Measurements from ENCODE around the gene STK11IP.
"Not testable (repeated sequence)": the region's sequence is repeated elsewhere in the genome, so short reads cannot be mapped to it uniquely, and the experiment has no call there.

The STK11IP gene

DNA sequence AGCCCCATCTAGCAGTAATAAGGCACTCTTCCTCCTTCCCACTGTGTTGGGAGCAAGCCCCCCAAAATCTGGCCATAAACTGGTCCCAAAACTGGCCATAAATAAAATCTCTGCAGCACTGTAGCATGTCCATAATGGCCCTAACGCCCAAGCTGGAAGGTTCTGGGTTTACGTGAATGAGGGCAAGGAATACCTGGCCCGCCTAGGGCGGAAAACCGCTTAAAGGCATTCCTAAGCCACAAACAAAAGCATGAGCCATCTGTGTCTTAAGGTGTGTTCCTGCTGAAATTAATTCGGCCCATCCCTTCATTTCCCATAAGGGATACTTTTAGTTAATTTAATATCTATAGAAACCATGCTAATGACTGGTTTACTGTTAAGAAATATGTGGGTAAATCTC lies 54.0 kb downstream of the STK11IP start:
- H3K36me3 ChIP-seq (ENCODE audit: control insufficient read depth in 4 of 4, insufficient read depth in 4 of 4, low read length in 3 of 4); DNase-seq; POLR2A ChIA-PET; H3K4me1 ChIP-seq (ENCODE audit: control extremely low read depth in 1 of 4, control insufficient read depth in 4 of 4, insufficient read depth in 4 of 4, low read length in 3 of 4); H3K9me3 ChIP-seq (ENCODE audit: control extremely low read depth in 1 of 5, control insufficient read depth in 4 of 5, insufficient read depth in 2 of 5, low read depth in 1 of 5, low read length in 4 of 5); H3K27ac ChIP-seq (ENCODE audit: insufficient read depth in 1 of 2, low read depth in 1 of 2, low read length in 2 of 2, poor library complexity in 1 of 2, severe bottlenecking in 2 of 2); H3K4me3 ChIP-seq (ENCODE audit: control insufficient read depth in 1 of 7, extremely low read depth in 1 of 7, insufficient read depth in 4 of 7, low read depth in 2 of 7, low read length in 6 of 7): not testable (repeated sequence)
- WGBS (ENCODE audit: insufficient coverage) = 70% methylated on average over 5 of the region's 6 CpGs
- CTCF ChIA-PET = interaction anchor here (1.5 kb wide), 1 partner anchor 13 kb away, joined by 5 read pairs; no protein-coding TSS in a partner anchor
- H3K27me3 ChIP-seq (replicated peaks in 2 of 5; ENCODE audit: control insufficient read depth in 4 of 5, insufficient read depth in 5 of 5, low read length in 4 of 5) = peaks cover 3 to 16% (median 15%) of the 10 kb centered on the region in 5 experiments

DNA sequence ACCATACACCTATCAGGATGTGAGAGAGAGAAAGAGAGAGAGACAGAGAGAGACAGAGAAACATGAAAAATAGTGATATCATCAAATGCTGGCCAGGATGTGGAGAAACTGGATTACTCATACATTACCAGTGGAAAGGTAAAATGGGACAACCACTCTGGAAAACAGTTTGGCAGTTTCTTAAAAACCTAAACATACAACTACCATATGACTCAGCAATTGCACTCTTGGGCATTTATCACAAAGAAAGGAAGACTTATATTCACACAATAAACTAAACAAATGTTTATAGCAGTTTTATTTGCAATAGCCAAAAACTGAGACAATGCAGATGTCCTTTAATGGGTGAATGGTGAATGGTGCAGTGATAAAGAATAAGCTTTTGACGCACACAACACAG lies 58.9 kb downstream of the STK11IP start:
- Histone ChIP-seq H3K4me3 (ENCODE audit: control insufficient read depth in 1 of 7, extremely low read depth in 1 of 7, insufficient read depth in 4 of 7, low read depth in 2 of 7, low read length in 6 of 7) (no peak overlapping the region), H3K27ac (ENCODE audit: insufficient read depth in 1 of 2, low read depth in 1 of 2, low read length in 2 of 2, poor library complexity in 1 of 2, severe bottlenecking in 2 of 2) (no peak overlapping the region), H3K9me3 (ENCODE audit: control extremely low read depth in 1 of 5, control insufficient read depth in 4 of 5, insufficient read depth in 2 of 5, low read depth in 1 of 5, low read length in 4 of 5) (peaks cover 0 to 14% (median 2%) of the 10 kb centered on the region in 5 experiments), H3K36me3 (ENCODE audit: control insufficient read depth in 4 of 4, insufficient read depth in 4 of 4, low read length in 3 of 4) (no peaks in the 10 kb centered on the region), H3K27me3 (replicated peaks in 2 of 5; ENCODE audit: control insufficient read depth in 4 of 5, insufficient read depth in 5 of 5, low read length in 4 of 5) (peaks cover 8 to 16% (median 9%) of the 10 kb centered on the region in 5 experiments), H3K4me1 (ENCODE audit: control extremely low read depth in 1 of 4, control insufficient read depth in 4 of 4, insufficient read depth in 4 of 4, low read length in 3 of 4) (no peaks in the 10 kb centered on the region)
- POLR2A ChIA-PET = no interaction called here
- CTCF ChIA-PET = interaction anchor here (2.2 kb wide), 1 partner anchor 14 kb away, joined by 8 read pairs; no protein-coding TSS in a partner anchor
- WGBS (ENCODE audit: insufficient coverage) = no CpG with 5 or more reads among the region's 1 CpG
- no peak for DNase-seq

GRCh38 chr2:219658196-219658846 lies 60.7 kb downstream of the STK11IP start:
- 90% methylated on average over 4 of the region's 7 CpGs for WGBS (ENCODE audit: insufficient coverage)
- POLR2A ChIA-PET = no interaction called here
- peaks cover 6 to 16% (median 9%) of the 10 kb centered on the region in 5 experiments for H3K27me3 ChIP-seq (replicated peaks in 2 of 5; ENCODE audit: control insufficient read depth in 4 of 5, insufficient read depth in 5 of 5, low read length in 4 of 5)
- CTCF ChIA-PET = interaction anchor here (1.3 kb wide), 1 partner anchor 16 kb away, joined by 3 read pairs; no protein-coding TSS in a partner anchor
- H3K36me3 ChIP-seq (ENCODE audit: control insufficient read depth in 4 of 4, insufficient read depth in 4 of 4, low read length in 3 of 4) = no peaks in the 10 kb centered on the region
- no peak overlapping the region for H3K27ac ChIP-seq (ENCODE audit: insufficient read depth in 1 of 2, low read depth in 1 of 2, low read length in 2 of 2, poor library complexity in 1 of 2, severe bottlenecking in 2 of 2)
- no peaks in the 10 kb centered on the region for H3K4me1 ChIP-seq (ENCODE audit: control extremely low read depth in 1 of 4, control insufficient read depth in 4 of 4, insufficient read depth in 4 of 4, low read length in 3 of 4)
- H3K4me3 ChIP-seq (ENCODE audit: control insufficient read depth in 1 of 7, extremely low read depth in 1 of 7, insufficient read depth in 4 of 7, low read depth in 2 of 7, low read length in 6 of 7) = no peak overlapping the region
- peaks cover 0 to 15% (median 2%) of the 10 kb centered on the region in 5 experiments for H3K9me3 ChIP-seq (ENCODE audit: control extremely low read depth in 1 of 5, control insufficient read depth in 4 of 5, insufficient read depth in 2 of 5, low read depth in 1 of 5, low read length in 4 of 5)
- DNase-seq = no peak

GRCh38 chr2:219658874-219659273 lies 61.2 kb downstream of the STK11IP start:
- Histone ChIP-seq H3K4me3 (ENCODE audit: control insufficient read depth in 1 of 7, extremely low read depth in 1 of 7, insufficient read depth in 4 of 7, low read depth in 2 of 7, low read length in 6 of 7) (no peak overlapping the region), H3K4me1 (ENCODE audit: control extremely low read depth in 1 of 4, control insufficient read depth in 4 of 4, insufficient read depth in 4 of 4, low read length in 3 of 4) (no peaks in the 10 kb centered on the region), H3K27ac (ENCODE audit: insufficient read depth in 1 of 2, low read depth in 1 of 2, low read length in 2 of 2, poor library complexity in 1 of 2, severe bottlenecking in 2 of 2) (no peak overlapping the region), H3K36me3 (ENCODE audit: control insufficient read depth in 4 of 4, insufficient read depth in 4 of 4, low read length in 3 of 4) (no peaks in the 10 kb centered on the region), H3K9me3 (ENCODE audit: control extremely low read depth in 1 of 5, control insufficient read depth in 4 of 5, insufficient read depth in 2 of 5, low read depth in 1 of 5, low read length in 4 of 5) (peaks cover 0 to 15% (median 2%) of the 10 kb centered on the region in 5 experiments), H3K27me3 (replicated peaks in 2 of 5; ENCODE audit: control insufficient read depth in 4 of 5, insufficient read depth in 5 of 5, low read length in 4 of 5) (peaks cover 4 to 14% (median 9%) of the 10 kb centered on the region in 5 experiments)
- no peak for DNase-seq
- WGBS (ENCODE audit: insufficient coverage) = no CpG with 5 or more reads among the region's 3 CpGs
- POLR2A ChIA-PET = no interaction called here
- CTCF ChIA-PET = interaction anchor here (1.3 kb wide), 1 partner anchor 16 kb away, joined by 3 read pairs; no protein-coding TSS in a partner anchor

GRCh38 chr2:219661197-219661954 lies 63.7 kb downstream of the STK11IP start:
- H3K4me1 ChIP-seq (ENCODE audit: control extremely low read depth in 1 of 4, control insufficient read depth in 4 of 4, insufficient read depth in 4 of 4, low read length in 3 of 4) = no peaks in the 10 kb centered on the region
- peaks cover 0 to 15% (median 2%) of the 10 kb centered on the region in 5 experiments for H3K9me3 ChIP-seq (ENCODE audit: control extremely low read depth in 1 of 5, control insufficient read depth in 4 of 5, insufficient read depth in 2 of 5, low read depth in 1 of 5, low read length in 4 of 5)
- 85% methylated on average over 5 of the region's 7 CpGs for WGBS (ENCODE audit: insufficient coverage)
- no peak for DNase-seq
- POLR2A ChIA-PET = no interaction called here
- no peak overlapping the region for H3K27ac ChIP-seq (ENCODE audit: insufficient read depth in 1 of 2, low read depth in 1 of 2, low read length in 2 of 2, poor library complexity in 1 of 2, severe bottlenecking in 2 of 2)
- CTCF ChIA-PET = no interaction called here
- H3K27me3 ChIP-seq (replicated peaks in 2 of 5; ENCODE audit: control insufficient read depth in 4 of 5, insufficient read depth in 5 of 5, low read length in 4 of 5) = peaks cover 6 to 11% (median 6%) of the 10 kb centered on the region in 5 experiments
- H3K36me3 ChIP-seq (ENCODE audit: control insufficient read depth in 4 of 4, insufficient read depth in 4 of 4, low read length in 3 of 4) = no peaks in the 10 kb centered on the region
- no peak overlapping the region for H3K4me3 ChIP-seq (ENCODE audit: control insufficient read depth in 1 of 7, extremely low read depth in 1 of 7, insufficient read depth in 4 of 7, low read depth in 2 of 7, low read length in 6 of 7)

DNA sequence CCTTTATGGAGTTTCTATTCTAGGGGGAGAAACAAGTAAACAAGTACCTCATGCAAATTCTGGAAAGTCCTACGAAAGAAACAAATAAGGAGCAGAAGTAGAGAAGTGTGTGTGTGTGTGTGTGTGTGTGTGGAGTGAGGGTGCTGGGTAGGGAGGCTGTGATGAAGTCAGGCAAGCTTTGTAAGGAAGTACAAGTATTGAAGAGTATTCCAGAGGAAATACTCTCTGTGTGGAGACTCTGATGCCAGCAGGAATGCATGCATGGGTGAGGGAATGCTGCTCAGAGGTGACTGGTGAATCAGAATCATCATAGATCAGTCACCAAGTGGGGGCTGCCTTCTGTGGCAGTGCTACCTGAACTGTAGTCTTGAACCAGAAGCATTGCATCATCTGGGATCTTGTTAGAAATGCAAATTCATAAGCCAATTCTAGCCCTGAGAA lies 64.3 kb downstream of the STK11IP start:
- ChIA-PET POLR2A (no interaction called here), CTCF (no interaction called here)
- Histone ChIP-seq H3K9me3 (ENCODE audit: control extremely low read depth in 1 of 5, control insufficient read depth in 4 of 5, insufficient read depth in 2 of 5, low read depth in 1 of 5, low read length in 4 of 5) (peaks cover 0 to 15% (median 2%) of the 10 kb centered on the region in 5 experiments), H3K4me1 (ENCODE audit: control extremely low read depth in 1 of 4, control insufficient read depth in 4 of 4, insufficient read depth in 4 of 4, low read length in 3 of 4) (no peaks in the 10 kb centered on the region), H3K27me3 (replicated peaks in 2 of 5; ENCODE audit: control insufficient read depth in 4 of 5, insufficient read depth in 5 of 5, low read length in 4 of 5) (peaks cover 4 to 11% (median 6%) of the 10 kb centered on the region in 5 experiments), H3K36me3 (ENCODE audit: control insufficient read depth in 4 of 4, insufficient read depth in 4 of 4, low read length in 3 of 4) (no peaks in the 10 kb centered on the region), H3K27ac (ENCODE audit: insufficient read depth in 1 of 2, low read depth in 1 of 2, low read length in 2 of 2, poor library complexity in 1 of 2, severe bottlenecking in 2 of 2) (no peak overlapping the region), H3K4me3 (ENCODE audit: control insufficient read depth in 1 of 7, extremely low read depth in 1 of 7, insufficient read depth in 4 of 7, low read depth in 2 of 7, low read length in 6 of 7) (no peak overlapping the region)
- WGBS (ENCODE audit: insufficient coverage) = no CpG with 5 or more reads among the region's 1 CpG
- no peak for DNase-seq

DNA sequence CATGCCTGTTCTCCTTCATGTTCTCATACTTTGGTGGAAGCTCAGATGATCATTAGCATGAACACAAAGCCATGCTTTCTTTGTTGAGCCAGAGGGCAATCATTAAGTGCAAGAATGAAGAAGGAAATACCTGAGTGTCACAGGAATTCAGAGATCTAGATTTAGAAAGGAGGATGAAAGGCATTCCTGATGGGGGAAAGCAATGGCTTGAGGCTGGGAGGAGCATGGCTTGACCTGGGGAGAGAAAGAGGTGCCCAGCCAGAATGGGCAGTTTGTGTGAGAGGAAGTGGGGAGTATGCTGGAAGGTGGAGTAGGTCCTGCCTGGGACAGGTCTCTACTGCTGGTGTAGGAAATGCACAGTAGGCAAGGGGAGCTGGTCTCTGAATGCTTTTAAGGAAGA lies 64.9 kb downstream of the STK11IP start:
- H3K4me1 ChIP-seq (ENCODE audit: control extremely low read depth in 1 of 4, control insufficient read depth in 4 of 4, insufficient read depth in 4 of 4, low read length in 3 of 4) = no peaks in the 10 kb centered on the region
- no peak for DNase-seq
- H3K36me3 ChIP-seq (ENCODE audit: control insufficient read depth in 4 of 4, insufficient read depth in 4 of 4, low read length in 3 of 4) = no peaks in the 10 kb centered on the region
- ChIA-PET POLR2A (no interaction called here), CTCF (no interaction called here)
- H3K27me3 ChIP-seq (replicated peaks in 2 of 5; ENCODE audit: control insufficient read depth in 4 of 5, insufficient read depth in 5 of 5, low read length in 4 of 5) = peaks cover 2 to 10% (median 6%) of the 10 kb centered on the region in 5 experiments
- no peak overlapping the region for H3K4me3 ChIP-seq (ENCODE audit: control insufficient read depth in 1 of 7, extremely low read depth in 1 of 7, insufficient read depth in 4 of 7, low read depth in 2 of 7, low read length in 6 of 7)
- no peak overlapping the region for H3K27ac ChIP-seq (ENCODE audit: insufficient read depth in 1 of 2, low read depth in 1 of 2, low read length in 2 of 2, poor library complexity in 1 of 2, severe bottlenecking in 2 of 2)
- peaks cover 0 to 15% (median 2%) of the 10 kb centered on the region in 5 experiments for H3K9me3 ChIP-seq (ENCODE audit: control extremely low read depth in 1 of 5, control insufficient read depth in 4 of 5, insufficient read depth in 2 of 5, low read depth in 1 of 5, low read length in 4 of 5)

Measured in common myeloid progenitor, CD34-positive (primary cell).